Tongue (tissue), 2 donors: ENCODE data around the gene USP5. TPM values are rescaled to one million over a fixed set of nuclear protein-coding genes. Genes with fewer than 3 reads are reported as not detected.

Source experiments
- DNase-seq: peaks from one replicate; pipeline ENCODE4 v3.0.0-alpha.2; 2015
- total RNA-seq: library from RNA; depleted of rRNA; stranded (reverse); fragments of >200 nt; gene quantifications from one replicate; pipeline ENCODE4 v1.2.3, GENCODE V29; 2014

USP5 gene
- total RNA-seq, 1 donor from 2014 or later = 67.0 TPM

GRCh38 chr12:6825398-6826124 is 26.4 kb upstream of the USP5 start:
- peak; percentile 95 for DNase-seq

- DNase-seq = no peak
Observed at GRCh38 chr12:6826125-6826733, 25.7 kb upstream of the USP5 start.

- no peak for DNase-seq
Observed at GRCh38 chr12:6826734-6827436, 25.1 kb upstream of the USP5 start.

- peak; percentile 91 for DNase-seq
Observed at GRCh38 chr12:6827437-6827911, 24.5 kb upstream of the USP5 start.

GRCh38 chr12:6827982-6828780 is 23.8 kb upstream of the USP5 start, which contains the start of gene P3H3:
Gene P3H3 (plus strand): TSS chr12:6828407. CDS start chr12:6828441, 34 bp downstream.
- peak; percentile 72 for DNase-seq

- peak; percentile 77 for DNase-seq
Observed at GRCh38 chr12:6828781-6829535, 23.0 kb upstream of the USP5 start.

- no peak for DNase-seq
Observed at GRCh38 chr12:6829536-6830220, 22.3 kb upstream of the USP5 start.

GRCh38 chr12:6830286-6830890 is 21.6 kb upstream of the USP5 start:
- no peak for DNase-seq

GRCh38 chr12:6830999-6831398 is 21.0 kb upstream of the USP5 start:
- DNase-seq = no peak

GRCh38 chr12:6831450-6831995 is 20.4 kb upstream of the USP5 start:
- DNase-seq = no peak

- no peak for DNase-seq
Observed at GRCh38 chr12:6832125-6832524, 19.8 kb upstream of the USP5 start.

GRCh38 chr12:6833189-6833890 is 18.6 kb upstream of the USP5 start:
- no peak for DNase-seq

- DNase-seq = no peak
Observed at GRCh38 chr12:6834254-6834653, 17.7 kb upstream of the USP5 start.

GRCh38 chr12:6834873-6835272 is 17.1 kb upstream of the USP5 start:
- no peak for DNase-seq

- DNase-seq = no peak
Observed at GRCh38 chr12:6836851-6837250, 15.1 kb upstream of the USP5 start.

- no peak for DNase-seq
Observed at GRCh38 chr12:6837370-6838060, 14.4 kb upstream of the USP5 start.

GRCh38 chr12:6838854-6839253 is 13.1 kb upstream of the USP5 start:
- DNase-seq = no peak

GRCh38 chr12:6839482-6840201 is 12.3 kb upstream of the USP5 start:
- peak; percentile 91 for DNase-seq
